ENCODE measurements around the gene PIAS4.

The PIAS4 gene

DNA sequence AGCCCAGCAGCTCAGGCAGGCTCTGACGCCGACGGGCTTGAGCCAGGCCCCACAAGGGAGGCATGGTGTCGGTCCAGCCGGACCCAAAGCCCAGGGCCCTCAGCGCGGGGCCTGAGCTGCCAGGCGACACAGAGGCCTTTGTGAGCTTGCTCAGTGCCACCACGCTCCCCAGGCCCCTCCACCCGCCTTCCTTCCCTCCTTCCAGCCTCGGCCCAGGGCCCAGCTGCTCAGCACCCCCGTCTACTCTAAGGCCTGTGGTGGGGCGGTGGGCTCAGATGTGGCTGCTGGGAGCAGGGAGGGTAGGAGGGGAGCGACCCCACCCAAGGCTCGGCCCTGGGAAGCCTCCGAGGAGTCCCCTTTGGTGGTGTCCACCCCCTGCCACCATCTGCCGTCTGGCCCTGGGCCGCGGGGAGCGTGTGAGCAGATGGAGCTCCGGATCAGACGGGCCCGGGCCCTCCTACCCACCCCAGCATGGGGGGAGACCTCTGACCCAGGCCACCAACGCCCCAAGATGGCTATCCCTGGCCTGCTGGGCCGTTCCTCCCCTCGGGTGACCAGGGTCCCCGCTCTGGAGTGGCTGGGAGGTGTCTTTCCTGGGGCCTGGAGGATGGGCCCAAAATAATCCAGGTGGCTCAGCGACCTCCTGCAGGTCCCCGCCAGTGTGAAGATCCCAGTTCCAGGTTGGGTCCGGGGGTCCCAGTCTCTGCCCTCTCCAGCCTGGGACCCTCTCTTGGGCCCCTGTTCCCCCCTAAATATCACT lies 51.3 kb downstream of the PIAS4 start:
- no peak for DNase-seq (ENCODE audit: low read depth in 2 of 2, low spot score in 1 of 2)

GRCh38 chr19:4059453-4059871 lies 51.9 kb downstream of the PIAS4 start:
- DNase-seq (ENCODE audit: low read depth in 2 of 2, low spot score in 1 of 2) = no peak

DNA sequence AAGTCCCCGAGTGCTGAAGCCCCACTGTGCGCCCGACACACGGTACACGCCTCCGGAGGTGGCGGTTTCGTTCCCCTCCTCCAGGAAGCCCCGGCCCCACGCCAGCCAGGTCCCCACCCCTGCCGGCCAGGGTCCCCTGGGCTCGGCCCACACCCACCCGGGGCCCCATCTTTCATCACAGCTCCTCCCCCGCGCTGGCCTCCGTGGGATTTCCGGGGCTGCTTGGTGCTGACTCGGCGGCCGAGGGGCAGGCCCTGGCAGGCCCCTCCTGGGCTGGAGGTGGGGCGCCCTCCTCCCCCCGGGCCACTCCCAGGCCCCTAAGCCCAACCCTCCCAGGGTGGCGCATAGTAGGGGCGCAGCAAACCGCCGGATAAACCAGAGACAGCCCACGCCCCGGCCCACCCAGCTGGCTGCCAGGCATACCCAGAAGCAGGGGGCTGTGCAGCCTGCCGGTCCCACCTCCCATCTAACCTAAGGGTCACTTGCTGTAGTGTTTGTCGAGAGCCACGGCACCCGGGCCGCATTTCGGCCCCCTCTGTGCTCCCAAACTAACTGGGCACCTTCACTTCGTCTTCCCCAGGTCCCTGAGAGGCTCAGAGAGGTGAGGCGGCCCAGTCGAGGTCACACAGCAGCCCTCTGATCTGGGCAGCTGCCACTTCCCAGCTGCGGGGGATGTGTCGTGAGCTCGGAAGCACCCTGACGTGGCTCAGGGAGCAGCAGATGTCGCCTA lies 52.5 kb downstream of the PIAS4 start:
- DNase-seq (ENCODE audit: low read depth in 2 of 2, low spot score in 1 of 2) = peak in 1 of 2 donors; percentile 46

GRCh38 chr19:4060621-4061177 lies 53.2 kb downstream of the PIAS4 start:
- no peak for DNase-seq (ENCODE audit: low read depth in 2 of 2, low spot score in 1 of 2)

GRCh38 chr19:4061178-4061682 lies 53.7 kb downstream of the PIAS4 start:
- no peak for DNase-seq (ENCODE audit: low read depth in 2 of 2, low spot score in 1 of 2)

DNA sequence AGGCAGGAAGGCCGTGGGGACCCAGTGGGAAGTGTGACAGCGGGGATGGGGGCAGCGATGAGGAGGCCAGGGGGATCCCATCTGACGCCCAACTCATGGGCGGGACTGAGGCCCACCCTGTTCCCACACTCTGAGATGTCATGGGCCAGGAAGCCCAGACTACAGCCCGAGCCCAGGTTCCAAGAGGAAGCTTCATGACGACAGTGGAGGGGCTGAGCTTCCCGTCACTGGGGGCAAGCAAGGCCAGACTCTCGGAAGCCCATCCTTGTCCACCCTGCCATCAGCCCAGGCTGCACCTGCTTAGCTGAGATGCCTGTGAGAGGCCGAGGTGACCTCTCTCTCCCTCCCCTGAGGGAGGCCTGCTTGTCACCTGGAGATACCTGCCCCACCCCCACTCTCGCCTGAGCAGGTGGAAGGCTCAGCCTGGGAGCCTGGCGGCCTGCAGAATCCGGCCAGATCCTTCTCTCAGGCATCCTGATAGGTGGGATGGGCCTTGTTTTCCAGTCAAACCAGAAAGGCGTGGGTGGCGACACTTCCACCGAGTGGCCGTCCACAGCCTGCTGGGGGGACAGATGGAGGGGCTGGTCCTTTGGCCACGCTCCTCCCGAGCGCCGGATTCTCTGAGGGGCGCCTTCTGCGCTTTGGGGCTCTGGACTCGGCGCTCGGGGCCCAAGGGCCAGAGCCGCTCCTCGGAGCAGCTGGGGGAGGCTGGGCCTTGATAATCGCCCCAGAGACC lies 54.3 kb downstream of the PIAS4 start:
- DNase-seq (ENCODE audit: low read depth in 2 of 2, low spot score in 1 of 2) = no peak

DNA sequence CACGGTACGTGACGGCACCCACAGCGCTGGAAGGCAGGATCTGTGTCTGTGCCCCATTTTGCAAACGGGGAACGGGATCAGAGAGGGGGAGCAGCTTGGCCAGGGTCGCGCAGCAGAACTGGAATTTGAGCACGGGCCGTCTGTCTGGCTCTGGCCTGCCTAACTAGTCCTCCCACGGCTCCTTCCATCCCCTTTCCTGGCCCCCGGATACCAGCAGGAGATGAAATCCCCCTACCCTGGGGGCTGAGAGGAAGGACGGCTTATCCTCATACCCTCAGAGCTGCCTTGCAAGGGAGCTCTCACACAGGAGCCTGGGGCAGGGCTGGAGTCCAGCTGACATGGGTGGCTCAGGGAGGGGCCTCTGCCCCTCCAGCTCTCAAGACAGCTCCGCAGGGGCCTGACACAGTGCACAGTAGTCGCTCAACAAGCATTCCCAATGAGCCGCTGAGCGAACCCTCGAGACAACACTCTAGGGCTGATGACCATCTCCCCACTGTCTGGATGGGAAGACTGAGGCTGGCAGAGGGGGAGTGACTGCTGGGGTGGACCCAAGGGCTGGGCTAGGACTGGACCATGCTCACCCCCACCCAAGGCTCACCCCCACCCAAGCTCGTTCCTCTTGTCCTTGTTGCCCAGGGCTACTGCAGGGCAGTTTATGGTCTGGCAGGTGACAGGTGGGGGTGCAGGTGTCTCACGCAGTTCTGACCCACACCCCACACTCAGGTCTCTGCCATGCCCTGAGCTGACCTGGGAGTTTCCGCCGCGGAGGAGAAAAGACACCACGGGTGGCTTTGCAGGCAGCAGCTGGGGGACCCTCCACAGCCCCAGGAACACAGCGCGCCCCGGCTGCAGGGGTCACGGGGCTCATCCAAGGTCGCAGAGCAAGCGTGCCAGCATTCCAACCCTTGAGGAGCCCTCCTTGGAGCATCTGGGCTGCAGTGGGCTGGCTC lies 55.2 kb downstream of the PIAS4 start:
- DNase-seq (ENCODE audit: low read depth in 2 of 2, low spot score in 1 of 2) = no peak

DNA sequence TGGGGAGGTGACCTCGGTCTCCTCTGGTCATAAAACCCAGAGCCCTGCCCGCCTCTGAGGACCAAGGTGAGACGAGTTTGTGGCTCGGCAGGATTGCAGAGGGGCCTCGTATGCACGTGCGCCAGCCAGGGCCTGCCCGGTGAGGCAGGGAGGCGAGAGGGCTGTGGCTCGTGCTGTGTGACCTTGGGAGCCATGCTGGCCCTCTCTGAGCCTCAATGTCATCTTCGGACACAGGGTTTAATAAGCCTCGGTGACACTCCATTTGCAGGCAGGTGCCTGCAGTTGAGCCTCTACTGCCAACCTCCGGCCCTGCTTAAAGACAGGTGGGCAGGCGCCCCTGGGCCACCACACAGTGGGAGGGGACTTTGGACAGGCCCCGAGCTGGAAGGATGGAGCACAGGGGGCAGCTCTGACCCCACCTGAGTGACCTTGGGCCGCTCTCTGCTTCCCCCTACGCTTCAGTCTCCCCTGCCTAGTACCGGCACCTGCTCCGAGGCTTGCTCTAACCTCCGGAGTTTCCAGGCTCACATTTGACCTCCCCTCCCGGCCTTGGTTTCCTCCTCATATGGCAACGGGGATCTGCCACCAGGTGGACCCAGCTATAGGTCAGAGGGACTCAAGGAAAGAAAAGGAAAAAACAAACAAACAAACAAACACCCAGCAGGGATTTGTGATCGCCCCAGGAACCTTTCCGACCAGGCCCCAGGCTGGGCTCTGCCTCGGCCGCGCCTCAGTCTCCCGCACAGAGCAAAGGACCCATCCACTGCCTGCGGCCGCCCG lies 56.0 kb downstream of the PIAS4 start:
- no peak for DNase-seq (ENCODE audit: low read depth in 2 of 2, low spot score in 1 of 2)

DNA sequence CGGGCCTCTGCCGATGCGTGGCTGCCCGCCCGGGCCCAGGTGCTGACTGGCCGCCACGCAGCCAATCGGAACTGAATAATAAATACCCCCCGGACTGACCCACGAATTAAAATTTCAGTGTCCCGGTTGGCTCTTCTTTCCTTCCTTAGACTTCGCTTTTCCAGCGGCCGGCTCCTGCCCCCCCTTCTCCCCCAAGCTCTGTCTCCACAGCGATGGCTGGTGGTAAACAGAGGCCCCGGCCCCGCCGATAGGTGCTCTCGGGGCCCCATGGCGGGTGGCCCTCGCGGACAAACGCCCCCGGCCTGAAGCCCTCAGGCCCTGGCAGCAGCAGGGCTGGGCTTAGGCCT lies 56.6 kb downstream of the PIAS4 start:
- DNase-seq (ENCODE audit: low read depth in 2 of 2, low spot score in 1 of 2) = no peak

DNA sequence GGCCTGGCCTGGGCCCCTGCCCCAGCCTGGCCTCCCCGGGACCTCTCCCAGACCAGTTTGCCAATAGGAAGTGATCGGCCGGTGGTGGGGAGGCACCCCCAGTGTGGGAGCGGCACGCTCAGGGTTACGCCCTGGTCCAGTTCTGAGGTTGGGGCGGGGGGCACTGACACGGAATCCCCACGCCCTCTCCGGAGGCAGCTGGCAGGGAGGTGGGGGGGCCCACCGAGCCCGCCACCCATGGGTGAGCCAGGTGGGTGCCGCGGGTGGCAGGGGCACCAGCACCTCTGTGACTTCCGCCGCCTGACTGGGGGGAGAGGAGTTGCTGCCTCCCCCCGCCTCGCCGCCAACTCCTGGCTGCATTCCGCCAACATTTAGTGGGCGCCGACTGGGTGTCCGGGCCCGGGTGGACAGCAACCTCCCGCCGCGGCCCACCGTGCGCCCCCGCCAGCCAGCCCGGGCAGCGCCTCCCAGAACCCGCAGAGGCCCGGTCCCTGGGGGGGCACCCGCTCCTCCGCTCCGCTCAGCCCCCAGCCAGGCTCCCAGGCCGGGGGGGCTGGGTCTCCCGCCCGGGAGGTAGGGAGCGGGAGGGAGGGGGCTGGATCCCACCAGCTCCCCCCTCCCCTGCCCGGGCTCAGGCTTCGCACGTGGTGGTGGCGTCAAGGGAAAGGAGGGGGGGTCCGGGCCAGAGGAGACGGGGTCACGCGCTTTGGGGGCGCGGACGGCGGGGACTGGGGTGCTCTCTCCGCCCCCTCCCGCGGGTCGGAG lies 57.1 kb downstream of the PIAS4 start:
- DNase-seq (ENCODE audit: low read depth in 2 of 2, low spot score in 1 of 2) = no peak

DNA sequence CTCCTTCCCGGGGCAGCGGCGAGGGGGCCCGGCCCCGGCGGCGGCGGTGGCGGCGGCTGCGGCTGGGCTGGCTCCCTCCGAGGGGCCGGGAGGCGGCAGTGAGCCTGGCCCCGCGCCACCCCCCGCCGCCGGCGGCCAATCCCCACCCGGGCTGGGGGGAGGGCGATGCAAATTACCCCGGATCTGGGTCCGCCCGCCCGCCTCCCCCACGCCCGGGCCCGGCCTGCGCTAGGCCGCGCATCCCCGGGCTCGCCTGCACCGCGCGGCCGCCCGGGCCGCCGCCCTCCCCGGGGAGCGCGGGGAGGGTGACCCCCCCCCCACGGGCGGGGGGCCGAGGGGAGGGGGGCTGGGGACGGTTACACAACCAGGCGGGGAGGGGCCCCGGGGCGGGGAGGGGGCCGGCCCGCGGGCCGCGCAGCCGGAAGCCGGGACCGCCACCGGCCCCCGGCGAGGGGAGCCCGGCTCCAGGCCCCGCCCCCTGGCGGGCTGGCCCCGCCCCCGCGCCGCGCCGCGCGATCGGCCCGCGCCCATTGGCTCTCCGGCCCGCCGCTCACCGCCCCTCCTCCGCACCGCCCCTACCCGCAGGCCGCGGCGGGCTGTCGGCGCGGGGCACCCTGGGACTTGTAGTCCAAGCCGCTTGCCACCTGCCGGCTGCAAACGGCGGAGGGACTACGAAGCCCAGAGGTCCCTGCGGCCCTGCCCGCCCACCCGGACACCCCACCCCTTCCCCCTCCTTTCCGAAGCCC lies 58.1 kb downstream of the PIAS4 start:
- DNase-seq (ENCODE audit: low read depth in 2 of 2, low spot score in 1 of 2) = peak; percentile 84 to 94

DNA sequence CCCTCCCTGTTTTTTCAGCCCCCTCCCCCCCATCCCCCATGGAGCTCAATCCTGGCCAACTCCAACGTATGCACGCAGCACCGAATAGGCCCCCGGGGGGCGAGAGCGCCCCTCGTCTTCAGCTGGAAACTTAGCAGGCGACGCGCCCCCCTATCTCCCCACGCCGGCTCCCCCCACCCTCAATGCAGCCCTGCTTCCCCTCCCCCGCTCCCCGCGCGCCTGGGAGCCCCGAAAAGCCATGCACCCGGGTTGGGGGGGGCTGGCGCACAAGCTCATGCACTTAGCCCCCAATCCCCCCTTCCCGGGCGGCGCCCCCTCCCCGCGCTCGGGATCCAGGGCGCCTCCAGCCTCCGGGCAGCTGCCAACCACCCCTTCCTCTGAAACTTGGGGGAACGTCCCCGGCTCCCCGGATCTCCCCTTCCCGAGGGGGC lies 58.7 kb downstream of the PIAS4 start:
- no peak for DNase-seq (ENCODE audit: low read depth in 2 of 2, low spot score in 1 of 2)

- DNase-seq (ENCODE audit: low read depth in 2 of 2, low spot score in 1 of 2) = peak in 1 of 2 donors; percentile 64
Observed at GRCh38 chr19:4066682-4067395, 59.3 kb downstream of the PIAS4 start, which contains the start of gene ZBTB7A. Gene ZBTB7A (minus strand): TSS chr19:4066899. CDS start chr19:4055232, 11,667 bp downstream.

GRCh38 chr19:4067396-4068046 lies 60.0 kb downstream of the PIAS4 start:
- no peak for DNase-seq (ENCODE audit: low read depth in 2 of 2, low spot score in 1 of 2)

- DNase-seq (ENCODE audit: low read depth in 2 of 2, low spot score in 1 of 2) = no peak
Observed at GRCh38 chr19:4068047-4068966, 60.8 kb downstream of the PIAS4 start.

Measured in stimulated activated CD8-positive, alpha-beta memory T cell treated with anti-CD3 and anti-CD28 coated beads, Interleukin-4, amount 100 ng/mL, for 1 hour (primary cell).